HG03135 (cell line): Measurements from ENCODE around the gene ARF1.

Experiments
- ATAC-seq: cut with Tn5 transposase; IDR thresholded peaks from one replicate; pipeline ENCODE4 v1.9.1; 2021; ENCODE audit warnings: mild to moderate bottlenecking, moderate library complexity; ENCODE audit not compliant: unreplicated experiment

Gene ARF1

GRCh38 chr1:228082214-228082917 is at the start of gene ARF1:
TSS of gene ARF1 (plus strand) at chr1:228082708. CDS start at chr1:228097115, 14,407 bp downstream.
- ATAC-seq: peak; percentile 72

- ATAC-seq: no peak
Observed at GRCh38 chr1:228033376-228033775, 49.1 kb upstream of the ARF1 start.

- no peak for ATAC-seq
Observed at GRCh38 chr1:228034954-228035837, 47.3 kb upstream of the ARF1 start.

GRCh38 chr1:228035844-228036243 is 46.7 kb upstream of the ARF1 start:
- no peak for ATAC-seq

GRCh38 chr1:228036701-228037231 is 45.7 kb upstream of the ARF1 start:
- no peak for ATAC-seq

GRCh38 chr1:228037401-228038386 is 44.8 kb upstream of the ARF1 start:
- peak; percentile 90 for ATAC-seq

GRCh38 chr1:228038387-228039005 is 44.0 kb upstream of the ARF1 start:
- no peak for ATAC-seq

- no peak for ATAC-seq
Observed at GRCh38 chr1:228039006-228039903, 43.3 kb upstream of the ARF1 start.

- no peak for ATAC-seq
Observed at GRCh38 chr1:228039986-228040385, 42.5 kb upstream of the ARF1 start.

GRCh38 chr1:228041316-228041715 is 41.2 kb upstream of the ARF1 start:
- no peak for ATAC-seq

- no peak for ATAC-seq
Observed at GRCh38 chr1:228042508-228042907, 40.0 kb upstream of the ARF1 start.

- no peak for ATAC-seq
Observed at GRCh38 chr1:228043281-228043848, 39.1 kb upstream of the ARF1 start.

- no peak for ATAC-seq
Observed at GRCh38 chr1:228044961-228045360, 37.5 kb upstream of the ARF1 start.

- ATAC-seq: no peak
Observed at GRCh38 chr1:228045405-228045804, 37.1 kb upstream of the ARF1 start.

GRCh38 chr1:228045871-228046270 is 36.6 kb upstream of the ARF1 start:
- ATAC-seq: no peak

GRCh38 chr1:228046421-228047182 is 35.9 kb upstream of the ARF1 start:
- ATAC-seq: no peak

- ATAC-seq: no peak
Observed at GRCh38 chr1:228047183-228047466, 35.4 kb upstream of the ARF1 start.

- no peak for ATAC-seq
Observed at GRCh38 chr1:228048120-228048519, 34.4 kb upstream of the ARF1 start.
